Smooth muscle cell (in vitro differentiated cells): Measurements from ENCODE around the gene MIX23. TPM values are rescaled to one million over a fixed set of nuclear protein-coding genes. Genes with fewer than 3 reads are reported as not detected.
A peak's percentile ranks its signal among the peaks of the same experiment; 100 is the strongest.

Experiments
- DNase-seq: peaks from one replicate; lab custom pipeline; 2025; ENCODE audit not compliant: unreplicated experiment; lab: John Stamatoyannopoulos, UW
- H2AFZ ChIP-seq: fragments of 200-600 bp; sonication (generic); 2 replicates; pipeline ENCODE4 v1.6.0; 2016; ENCODE audit warnings: antibody characterized with exemption, low read depth, mild to moderate bottlenecking
- H3F3A ChIP-seq: fragments of 200-600 bp; sonication (generic); 2 replicates; pipeline ENCODE4 v1.6.0; 2017; ENCODE audit warnings: antibody characterized with exemption, low read depth
- H3K27ac ChIP-seq: fragments of 200-600 bp; sonication (generic); 2 replicates; pipeline ENCODE4 v1.5.1; 2016; ENCODE audit warnings: low read depth, mild to moderate bottlenecking
- H3K27me3 ChIP-seq: fragments of 200-600 bp; sonication (generic); 2 replicates; pipeline ENCODE4 v1.6.1; 2016; ENCODE audit warnings: low read depth, mild to moderate bottlenecking
- H3K36me3 ChIP-seq: fragments of 200-600 bp; sonication (generic); 2 replicates; pipeline ENCODE4 v1.5.1; 2016; ENCODE audit warnings: low read depth
- H3K4me1 ChIP-seq: fragments of 200-600 bp; sonication (generic); 2 replicates; pipeline ENCODE4 v1.5.1; 2016; ENCODE audit warnings: low read depth
- H3K4me2 ChIP-seq: fragments of 200-600 bp; sonication (generic); 2 replicates; pipeline ENCODE4 v1.6.0; 2016; ENCODE audit warnings: mild to moderate bottlenecking
- H3K4me3 ChIP-seq: fragments of 200-600 bp; sonication (generic); 2 replicates; pipeline ENCODE4 v1.5.1; 2016; ENCODE audit warnings: mild to moderate bottlenecking
- H3K79me2 ChIP-seq: fragments of 200-600 bp; sonication (generic); 2 replicates; pipeline ENCODE4 v1.6.0; 2016; ENCODE audit warnings: low read depth, mild to moderate bottlenecking
- H3K9ac ChIP-seq: fragments of 200-600 bp; sonication (generic); 2 replicates; pipeline ENCODE4 v1.6.0; 2016; ENCODE audit warnings: low read depth
- H3K9me3 ChIP-seq: fragments of 200-600 bp; sonication (generic); replicated peaks from 2 replicates; pipeline ENCODE4 v1.5.1; 2016; ENCODE audit warnings: low read depth
- H4K20me1 ChIP-seq: fragments of 200-600 bp; sonication (generic); 2 replicates; pipeline ENCODE4 v1.6.0; 2016; ENCODE audit warnings: low read depth
- CTCF ChIP-seq: fragments of 200-600 bp; sonication (generic); IDR thresholded peaks from 2 replicates; pipeline ENCODE4 v1.5.1; 2017; ENCODE audit warnings: borderline replicate concordance, mild to moderate bottlenecking, antibody characterized with exemption; ENCODE audit not compliant: insufficient read depth, poor library complexity, severe bottlenecking
- WGBS: methylation state at CpG from one replicate; pipeline ENCODE4 v1.1.7; 2016; ENCODE audit warnings: low lambda C conversion rate; 5-methylcytosine and 5-hydroxymethylcytosine counted together
- polyA plus RNA-seq: library from polyadenylated mRNA; unstranded; fragments of >200 nt; fragmentation: Nextera tagmentation; extraction: Ambion mirVana; gene quantifications from 2 replicates; pipeline ENCODE4 v1.2.1, GENCODE V29; 2016
- total RNA-seq: library from RNA; depleted of rRNA; stranded (reverse); fragments of >200 nt; gene quantifications from 2 replicates; pipeline ENCODE4 v1.2.3, GENCODE V29; 2014

Gene MIX23
- total and polyA plus RNA-seq, 2 experiments from 2014 or later, result 43.4 to 48.8 TPM

GRCh38 chr3:122403489-122403888 is 20.5 kb upstream of the MIX23 start:
- Histone ChIP-seq H3K79me2 (peaks cover 5% of the 10 kb centered on the region), H3K9me3 (no peaks in the 10 kb centered on the region), H3K4me2 (peak overlapping the region; percentile 4), H3K27me3 (no peaks in the 10 kb centered on the region), H3K4me3 (no peak overlapping the region), H3K4me1 (no peaks in the 10 kb centered on the region), H3F3A (no peaks in the 10 kb centered on the region), H3K9ac (no peak overlapping the region), H3K27ac (peak overlapping the region; percentile 83), H2AFZ (no peak overlapping the region), H4K20me1 (peaks cover 26% of the 10 kb centered on the region), H3K36me3 (peaks cover 12% of the 10 kb centered on the region)
- no peak for TF ChIP-seq CTCF
- 60% methylated on average over 6 of the region's 6 CpGs for WGBS
- DNase-seq, result no peak

DNA sequence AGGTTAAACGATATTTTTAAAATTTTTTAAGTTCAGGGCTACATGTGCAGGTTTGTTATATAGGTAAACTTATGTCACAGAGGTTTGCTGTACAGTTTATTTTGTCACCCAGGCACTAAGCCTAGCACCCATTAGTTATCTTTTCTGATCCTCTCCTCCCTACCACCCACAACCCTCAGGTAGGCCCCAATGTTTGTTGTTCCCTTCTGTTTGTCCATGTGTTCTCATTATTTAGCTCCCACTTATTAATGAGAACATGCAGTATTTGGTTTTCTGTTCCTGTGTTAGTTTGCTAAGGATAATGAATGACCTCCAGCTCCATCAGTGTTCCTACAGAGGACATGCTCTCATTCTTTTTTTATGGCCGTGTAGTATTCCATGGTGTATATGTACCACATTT is 15.9 kb upstream of the MIX23 start:
- Histone ChIP-seq H3K4me3 (no peak overlapping the region), H3K4me2 (no peak overlapping the region), H2AFZ (no peak overlapping the region), H3K27me3 (no peaks in the 10 kb centered on the region), H3K27ac (no peak overlapping the region), H4K20me1 (peaks cover 21% of the 10 kb centered on the region), H3F3A (peaks cover 8% of the 10 kb centered on the region), H3K9me3 (no peaks in the 10 kb centered on the region), H3K4me1 (peaks cover 12% of the 10 kb centered on the region), H3K79me2 (peaks cover 8% of the 10 kb centered on the region), H3K36me3 (no peaks in the 10 kb centered on the region), H3K9ac (no peak overlapping the region)
- no peak for DNase-seq
- 98% methylated on average over 2 of the region's 2 CpGs for WGBS
- no peak for TF ChIP-seq CTCF

GRCh38 chr3:122397201-122397600 is 14.2 kb upstream of the MIX23 start:
- Histone ChIP-seq H3K4me3 (no peak overlapping the region), H3F3A (peaks cover 22% of the 10 kb centered on the region), H3K27ac (no peak overlapping the region), H2AFZ (no peak overlapping the region), H3K36me3 (no peaks in the 10 kb centered on the region), H3K4me2 (no peak overlapping the region), H3K9ac (no peak overlapping the region), H3K79me2 (peaks cover 8% of the 10 kb centered on the region), H3K27me3 (no peaks in the 10 kb centered on the region), H3K4me1 (peaks cover 22% of the 10 kb centered on the region), H4K20me1 (peaks cover 8% of the 10 kb centered on the region), H3K9me3 (no peaks in the 10 kb centered on the region)
- TF ChIP-seq CTCF, result no peak
- WGBS, result 91% methylated on average over 1 of the region's 1 CpG
- DNase-seq, result no peak

GRCh38 chr3:122396511-122396910 is 13.5 kb upstream of the MIX23 start:
- TF ChIP-seq CTCF, result no peak

More at GRCh38 chr3:122396511-122396910, 13.5 kb upstream of the MIX23 start:
- H3K79me2 ChIP-seq, result peaks cover 4% of the 10 kb centered on the region
- H3K36me3 ChIP-seq, result no peaks in the 10 kb centered on the region
- peaks cover 22% of the 10 kb centered on the region for H3K4me1 ChIP-seq
- no peak overlapping the region for H2AFZ ChIP-seq
- no peaks in the 10 kb centered on the region for H3K27me3 ChIP-seq
- no peak overlapping the region for H3K4me2 ChIP-seq
- DNase-seq, result no peak
- peaks cover 4% of the 10 kb centered on the region for H4K20me1 ChIP-seq
- H3K9me3 ChIP-seq, result no peaks in the 10 kb centered on the region
- H3K9ac ChIP-seq, result no peak overlapping the region
- H3K4me3 ChIP-seq, result no peak overlapping the region
- H3K27ac ChIP-seq, result no peak overlapping the region
- H3F3A ChIP-seq, result peaks cover 28% of the 10 kb centered on the region
